Inflammatory macrophage treated with lipopolysaccharide for 4 hours (primary cell): Measurements from ENCODE around the gene HSPA12B.

Experiments
- DNase-seq: peaks from one replicate; pipeline ENCODE4 v3.0.0-alpha.2; 2020

Gene HSPA12B

GRCh38 chr20:3749689-3750531, 17.4 kb downstream of the HSPA12B start:
- DNase-seq = peak; percentile 31

- DNase-seq = no peak
Observed at GRCh38 chr20:3751305-3751674, 18.8 kb downstream of the HSPA12B start.

GRCh38 chr20:3751675-3752385, 19.3 kb downstream of the HSPA12B start:
- DNase-seq = peak; percentile 83

- DNase-seq = no peak
Observed at GRCh38 chr20:3752386-3752759, 19.9 kb downstream of the HSPA12B start.

- peak; percentile 67 for DNase-seq
Observed at GRCh38 chr20:3753098-3753497, 20.6 kb downstream of the HSPA12B start.

- no peak for DNase-seq
Observed at GRCh38 chr20:3753501-3754275, 21.2 kb downstream of the HSPA12B start.

- no peak for DNase-seq
Observed at GRCh38 chr20:3754276-3754630, 21.8 kb downstream of the HSPA12B start.

- DNase-seq = no peak
Observed at GRCh38 chr20:3755269-3755668, 22.8 kb downstream of the HSPA12B start.

- DNase-seq = no peak
Observed at GRCh38 chr20:3755814-3756480, 23.5 kb downstream of the HSPA12B start.

- DNase-seq = peak; percentile 71
Observed at GRCh38 chr20:3757268-3757667, 24.8 kb downstream of the HSPA12B start.

- DNase-seq = no peak
Observed at GRCh38 chr20:3758566-3758965, 26.1 kb downstream of the HSPA12B start.

GRCh38 chr20:3759316-3759823, 26.9 kb downstream of the HSPA12B start:
- no peak for DNase-seq

GRCh38 chr20:3759884-3760283, 27.4 kb downstream of the HSPA12B start:
- no peak for DNase-seq

GRCh38 chr20:3760655-3761348, 28.3 kb downstream of the HSPA12B start:
- DNase-seq = no peak

- peak; percentile 86 for DNase-seq
Observed at GRCh38 chr20:3763671-3764601, 31.5 kb downstream of the HSPA12B start.

GRCh38 chr20:3764659-3765058, 32.2 kb downstream of the HSPA12B start:
- DNase-seq = no peak

GRCh38 chr20:3765171-3765882, 32.8 kb downstream of the HSPA12B start:
- DNase-seq = peak; percentile 62

- no peak for DNase-seq
Observed at GRCh38 chr20:3766422-3767109, 34.1 kb downstream of the HSPA12B start.

- no peak for DNase-seq
Observed at GRCh38 chr20:3767110-3767426, 34.6 kb downstream of the HSPA12B start.
